Endothelial cell of umbilical vein (primary cell): ENCODE results near the gene COG5. TPM values are rescaled to one million over a fixed set of nuclear protein-coding genes. Genes with fewer than 3 reads are reported as not detected.

Experiments
- BruUV-seq: library from RNA; stranded (reverse); fragments of 400-500 nt; replicated peaks from 2 replicates; lab custom pipeline; 2021; lab: Mats Ljungman, UMichigan
- CTCF ChIA-PET: fragments of 300-600, 350-600 bp; sonication (Branson Sonifier 250); formaldehyde crosslinking; loops from one replicate; lab custom pipeline; 2021; ENCODE audit warnings: antibody characterized with exemption, inconsistent platforms; lab: Charles Lee
- POLR2A ChIA-PET: fragments of 300-600, 350-600 bp; sonication (Branson Sonifier 250); formaldehyde crosslinking; loops from one replicate; lab custom pipeline; 2021; ENCODE audit warnings: antibody characterized with exemption, inconsistent platforms; lab: Charles Lee
- DNase-seq: peaks from one replicate; pipeline ENCODE4 v3.0.0-alpha.2; 2011; ENCODE audit warnings: low read depth, low spot score
- FAIRE-seq: peaks from 2 replicates; lab custom pipeline; 2011; peaks lifted over from hg19 to GRCh38; lab: Jason Lieb, UNC
- H2AFZ ChIP-seq: 2 replicates; pipeline ENCODE4 v1.6.0; 2012; ENCODE audit warnings: low read depth, low read length, control low read depth, inconsistent platforms
- H3K27ac ChIP-seq: 2 replicates; pipeline ENCODE4 v1.5.1; 2011; ENCODE audit warnings: low read depth, mild to moderate bottlenecking, control low read depth, low read length, moderate library complexity; ENCODE audit not compliant: insufficient read depth
- H3K27me3 ChIP-seq, 2 experiments: 2 replicates each; pipeline versions ENCODE4 v1.6.0 to v1.6.1; 2011; ENCODE audit warnings: low read length in 2 of 2, mixed read lengths in 1 of 2; ENCODE audit not compliant: control insufficient read depth in 2 of 2, insufficient read depth in 2 of 2
- H3K36me3 ChIP-seq, 2 experiments: 2 replicates in 1 of 2; 3 replicates in 1 of 2; pipeline ENCODE4 v1.5.1; 2011; ENCODE audit warnings: low read length in 2 of 2, mild to moderate bottlenecking in 1 of 2, moderate library complexity in 1 of 2; ENCODE audit not compliant: control insufficient read depth in 2 of 2, insufficient read depth in 2 of 2; ENCODE audit errors: extremely low read depth in 1 of 2
- H3K4me1 ChIP-seq: 3 replicates; pipeline ENCODE4 v1.5.1; 2011; ENCODE audit warnings: mild to moderate bottlenecking, low read length; ENCODE audit not compliant: control insufficient read depth, insufficient read depth; ENCODE audit errors: extremely low read depth
- H3K4me2 ChIP-seq: 2 replicates; pipeline ENCODE4 v1.6.1; 2011; ENCODE audit warnings: low read length, control low read depth, mixed read lengths; ENCODE audit not compliant: insufficient read depth
- H3K4me3 ChIP-seq, 3 experiments: fragments of 200-600 bp in 1 of 3; sonication (generic), shearing (Covaris generic) in 1 of 3; replicated peaks in 1 of 3; 2 replicates each; pipeline ENCODE4 v1.5.1; 2011 to 2016; ENCODE audit warnings: control low read depth in 3 of 3, low read length in 3 of 3, mild to moderate bottlenecking in 2 of 3, inconsistent platforms in 1 of 3, low read depth in 1 of 3, moderate library complexity in 1 of 3; ENCODE audit not compliant: insufficient read depth in 1 of 3
- H3K79me2 ChIP-seq: 2 replicates; pipeline ENCODE4 v1.6.0; 2012; ENCODE audit warnings: low read length, inconsistent platforms; ENCODE audit not compliant: control insufficient read depth, insufficient read depth
- H3K9ac ChIP-seq: replicated peaks from 2 replicates; pipeline ENCODE3; 2011; ENCODE audit warnings: low read length, control low read depth; ENCODE audit not compliant: insufficient read depth; ENCODE audit errors: extremely low read depth
- H3K9me1 ChIP-seq: replicated peaks from 3 replicates; pipeline ENCODE4 v1.6.0; 2011; ENCODE audit warnings: mild to moderate bottlenecking, low read length; ENCODE audit not compliant: control insufficient read depth, insufficient read depth; ENCODE audit errors: extremely low read depth
- H3K9me3 ChIP-seq: replicated peaks from 2 replicates; pipeline ENCODE4 v1.5.1; 2012; ENCODE audit warnings: low read length, inconsistent platforms; ENCODE audit not compliant: control insufficient read depth, insufficient read depth
- H4K20me1 ChIP-seq: replicated peaks from 2 replicates; pipeline ENCODE3; 2011; ENCODE audit warnings: mild to moderate bottlenecking, low read length; ENCODE audit not compliant: control insufficient read depth, insufficient read depth; ENCODE audit errors: extremely low read depth
- EZH2 ChIP-seq: IDR thresholded peaks from 2 replicates; pipeline ENCODE4 v1.6.1; 2012; ENCODE audit warnings: borderline replicate concordance, low read depth, mild to moderate bottlenecking, moderate library complexity, low read length, inconsistent platforms; ENCODE audit not compliant: severe bottlenecking
- FOS ChIP-seq: IDR thresholded peaks from 2 replicates; pipeline ENCODE4 v1.6.1; 2011; ENCODE audit warnings: mild to moderate bottlenecking, low read length, moderate library complexity, borderline replicate concordance; ENCODE audit not compliant: insufficient read depth
- GATA2 ChIP-seq: IDR thresholded peaks from 2 replicates; pipeline ENCODE4 v1.7.0; 2011; ENCODE audit warnings: low read depth, mild to moderate bottlenecking, moderate library complexity, mixed read lengths, low read length; ENCODE audit not compliant: insufficient read length, insufficient read depth
- JUN ChIP-seq: IDR thresholded peaks from 2 replicates; pipeline ENCODE4 v1.6.1; 2011; ENCODE audit warnings: borderline replicate concordance, low read depth; ENCODE audit not compliant: insufficient read length, insufficient read depth
- MAX ChIP-seq: IDR thresholded peaks from 2 replicates; pipeline ENCODE4 v1.6.1; 2011; ENCODE audit not compliant: insufficient read depth, insufficient read length
- MYC ChIP-seq: IDR thresholded peaks from one replicate; pipeline ENCODE4 v1.6.1; 2011; ENCODE audit warnings: mild to moderate bottlenecking, low read depth, low read length
- POLR2A ChIP-seq: IDR thresholded peaks from 2 replicates; pipeline ENCODE4 v1.6.1; 2012; ENCODE audit warnings: low read depth, mild to moderate bottlenecking, control low read depth, low read length
- POLR2AphosphoS5 ChIP-seq: IDR thresholded peaks from 2 replicates; pipeline ENCODE4 v1.6.1; 2012; ENCODE audit warnings: low read depth, mild to moderate bottlenecking, control low read depth, low read length, moderate library complexity; ENCODE audit not compliant: insufficient read depth
- dilution Hi-C: fragments of 300-500 bp; cut with MboI; formaldehyde crosslinking; loops from one replicate; pipeline ENCODE4 v1.15.0; 2019; ENCODE audit warnings: low sequenced_read_pairs; ENCODE audit not compliant: extremely low pct_ligation_motif_present
- intact Hi-C: fragments of 100-400 bp; cut with micrococcal nuclease; formaldehyde crosslinking; loops from one replicate; pipeline ENCODE4 v1.10.0; 2022
- polyA plus RNA-seq, 4 experiments: library from polyadenylated mRNA; depleted of rRNA in 3 of 4; stranded (reverse) in 3 of 4; unstranded in 1 of 4; fragments of >200 nt; gene quantifications; 2 replicates each; pipeline versions ENCODE4 v1.2.1 to v1.2.3, GENCODE V29; 2011 to 2012; ENCODE audit warnings: missing spikeins in 1 of 4
- total RNA-seq: library from RNA; stranded (reverse); gene quantifications from 2 replicates; pipeline ENCODE4 v1.2.3, GENCODE V29; 2021
- TF ChIP-seq, protein P1 (sequence below), 2 donors: IDR thresholded peaks; 1 replicate in 1 of 2; 2 replicates in 1 of 2; pipeline ENCODE4 v1.5.1; 2011; ENCODE audit warnings: low read length in 2 of 2, mild to moderate bottlenecking in 2 of 2, moderate library complexity in 2 of 2, control low read depth in 1 of 2, inconsistent platforms in 1 of 2, low read depth in 1 of 2; ENCODE audit not compliant: insufficient read depth in 1 of 2; ENCODE audit errors: extremely low read depth in 1 of 2

The COG5 gene
- total and polyA plus RNA-seq, 2 donors (not counting 3 experiments of a cell fraction or from before 2014, with no cell fraction given): 18.8 to 45.3 TPM

DNA sequence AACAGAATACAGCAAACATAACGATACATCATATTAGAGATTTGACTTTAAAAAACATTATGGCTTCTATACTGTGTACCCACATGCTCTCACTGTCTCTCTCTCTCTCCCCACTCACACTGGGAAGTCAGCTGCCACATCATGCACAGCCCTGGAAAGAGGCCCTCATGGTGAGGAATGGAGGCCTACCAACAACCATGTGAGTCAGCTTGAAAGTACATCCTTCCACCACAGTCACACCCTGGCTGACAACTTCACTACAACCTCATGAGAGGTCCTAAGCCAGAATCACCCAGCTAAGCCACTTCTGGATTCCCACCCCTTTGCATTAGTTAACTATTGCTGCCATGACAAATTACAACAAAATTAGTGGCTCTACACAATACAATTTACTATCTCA, 117.2 kb downstream of the COG5 start:
- TF ChIP-seq POLR2AphosphoS5: no peak
- TF ChIP-seq FOS: no peak
- no peak for TF ChIP-seq JUN
- no peak for TF ChIP-seq GATA2
- TF ChIP-seq EZH2: no peak
- TF ChIP-seq, protein P1, sequence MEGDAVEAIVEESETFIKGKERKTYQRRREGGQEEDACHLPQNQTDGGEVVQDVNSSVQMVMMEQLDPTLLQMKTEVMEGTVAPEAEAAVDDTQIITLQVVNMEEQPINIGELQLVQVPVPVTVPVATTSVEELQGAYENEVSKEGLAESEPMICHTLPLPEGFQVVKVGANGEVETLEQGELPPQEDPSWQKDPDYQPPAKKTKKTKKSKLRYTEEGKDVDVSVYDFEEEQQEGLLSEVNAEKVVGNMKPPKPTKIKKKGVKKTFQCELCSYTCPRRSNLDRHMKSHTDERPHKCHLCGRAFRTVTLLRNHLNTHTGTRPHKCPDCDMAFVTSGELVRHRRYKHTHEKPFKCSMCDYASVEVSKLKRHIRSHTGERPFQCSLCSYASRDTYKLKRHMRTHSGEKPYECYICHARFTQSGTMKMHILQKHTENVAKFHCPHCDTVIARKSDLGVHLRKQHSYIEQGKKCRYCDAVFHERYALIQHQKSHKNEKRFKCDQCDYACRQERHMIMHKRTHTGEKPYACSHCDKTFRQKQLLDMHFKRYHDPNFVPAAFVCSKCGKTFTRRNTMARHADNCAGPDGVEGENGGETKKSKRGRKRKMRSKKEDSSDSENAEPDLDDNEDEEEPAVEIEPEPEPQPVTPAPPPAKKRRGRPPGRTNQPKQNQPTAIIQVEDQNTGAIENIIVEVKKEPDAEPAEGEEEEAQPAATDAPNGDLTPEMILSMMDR (IDR thresholded peaks at IDR 0.05; ENCODE audit: extremely low read depth in 1 of 2, insufficient read depth in 1 of 2, low read depth in 1 of 2, low read length in 2 of 2): no peak
- TF ChIP-seq MYC: no peak
- no peak for TF ChIP-seq POLR2A
- no peak for TF ChIP-seq MAX
- Histone ChIP-seq H3K4me2 (no peak overlapping the region), H2AFZ (no peak overlapping the region), H3K36me3 (no peaks in the 10 kb centered on the region), H3K9me3 (no peaks in the 10 kb centered on the region), H3K79me2 (no peaks in the 10 kb centered on the region), H3K4me1 (no peaks in the 10 kb centered on the region), H3K27ac (no peak overlapping the region), H3K9ac (no peak overlapping the region), H3K27me3 (no peaks in the 10 kb centered on the region), H3K4me3 (no peak overlapping the region), H4K20me1 (no peaks in the 10 kb centered on the region), H3K9me1 (no peaks in the 10 kb centered on the region)
- intact Hi-C loops: no loop called here
- POLR2A ChIA-PET: no interaction called here
- DNase-seq: no peak
- CTCF ChIA-PET: no interaction called here
- BruUV-seq: no TSS peak
- dilution Hi-C loops: no loop called here
- no peak for FAIRE-seq
